ENCODE data around the gene APOD.

Gene APOD

DNA sequence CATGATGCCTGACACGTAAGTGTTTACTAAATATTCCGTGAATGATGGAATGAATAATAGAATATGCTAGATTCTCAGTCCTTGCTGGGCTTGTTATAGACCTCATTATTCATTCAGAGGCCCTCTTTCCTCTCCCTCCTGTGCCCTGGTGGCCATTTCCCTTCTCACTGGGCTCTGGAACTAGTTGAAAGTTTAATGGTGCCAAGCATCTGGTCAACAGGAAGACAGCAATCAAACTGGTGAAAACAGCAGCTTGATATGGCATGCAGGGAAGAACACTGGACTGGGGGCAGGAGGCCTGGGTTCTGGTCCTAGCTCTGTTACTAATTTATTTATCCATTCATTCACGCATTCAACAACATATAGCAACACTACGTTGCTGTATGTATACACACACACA lies 3.7 kb upstream of the APOD start:
- no peak for DNase-seq (ENCODE audit: low spot score)

DNA sequence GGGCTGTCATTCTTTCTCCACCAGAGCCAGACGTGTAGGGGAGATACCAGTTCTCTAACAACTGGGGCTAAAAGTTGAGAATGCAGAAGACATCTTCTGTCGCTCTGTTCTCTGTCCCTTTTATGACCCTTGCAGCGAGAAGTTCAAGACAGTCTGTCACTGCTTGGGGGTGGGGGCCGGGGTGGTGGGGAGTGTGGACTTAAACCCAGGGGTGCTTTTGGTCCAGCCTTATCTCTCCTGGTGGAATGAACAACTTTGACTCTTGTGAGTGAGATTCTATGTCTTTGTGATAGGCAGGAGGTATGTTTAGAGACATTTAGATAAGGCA lies 767 bp upstream of the APOD start:
- no peak for DNase-seq (ENCODE audit: low spot score)

DNA sequence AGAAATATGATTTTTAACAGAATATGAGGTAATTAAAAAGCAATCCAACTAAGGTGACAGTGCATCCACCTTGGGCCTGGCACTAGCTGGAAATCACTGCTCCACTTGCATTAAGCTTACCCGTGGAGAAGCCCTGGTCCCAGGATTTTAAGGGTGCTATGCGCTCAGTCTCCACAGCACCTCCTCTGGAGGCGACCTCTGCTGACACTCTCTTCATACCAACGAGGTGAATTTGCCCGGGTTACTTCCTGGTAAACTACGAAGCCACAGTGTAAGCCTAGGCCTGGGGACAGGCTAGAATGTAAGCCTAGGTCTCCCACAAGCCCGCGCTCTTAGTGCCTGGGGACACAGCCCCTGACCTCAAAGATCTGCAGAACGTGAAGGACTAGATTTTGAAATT lies 793 bp downstream of the APOD start:
- no peak for DNase-seq (ENCODE audit: low spot score)

DNA sequence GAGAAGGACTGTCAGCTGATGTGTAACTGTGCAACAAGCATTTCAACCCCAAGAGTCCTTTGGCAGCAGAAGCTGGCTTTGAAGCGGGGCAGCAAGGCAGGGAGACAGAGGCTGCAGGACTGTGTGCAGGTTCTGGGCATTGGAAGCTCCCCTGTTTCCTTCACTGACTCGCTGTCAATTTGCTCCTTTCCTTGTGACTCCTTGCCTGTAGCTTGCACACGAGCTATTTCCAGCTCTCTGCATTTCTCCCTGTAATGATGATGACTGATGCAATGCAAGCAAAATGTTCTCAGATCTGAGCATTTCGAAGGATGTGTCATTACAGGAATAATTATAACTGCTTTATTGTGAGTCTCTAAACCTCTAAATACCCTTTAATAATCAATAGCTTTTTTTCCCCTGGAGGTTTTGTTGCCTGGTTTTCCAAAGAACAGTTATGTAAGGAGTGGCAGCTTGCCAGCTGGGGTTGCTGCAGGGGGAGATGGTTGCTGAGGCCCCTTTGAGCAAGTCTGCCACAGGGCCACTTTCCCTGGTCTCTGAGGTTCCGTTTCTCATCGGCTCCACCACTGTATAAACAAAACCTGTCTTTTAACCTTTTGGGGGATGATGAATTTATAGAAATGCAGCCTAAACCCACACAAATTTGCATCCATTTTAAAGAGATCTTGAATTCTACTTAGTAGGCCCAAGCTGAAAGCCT lies 2.8 kb downstream of the APOD start:
- no peak for DNase-seq (ENCODE audit: low spot score)

DNA sequence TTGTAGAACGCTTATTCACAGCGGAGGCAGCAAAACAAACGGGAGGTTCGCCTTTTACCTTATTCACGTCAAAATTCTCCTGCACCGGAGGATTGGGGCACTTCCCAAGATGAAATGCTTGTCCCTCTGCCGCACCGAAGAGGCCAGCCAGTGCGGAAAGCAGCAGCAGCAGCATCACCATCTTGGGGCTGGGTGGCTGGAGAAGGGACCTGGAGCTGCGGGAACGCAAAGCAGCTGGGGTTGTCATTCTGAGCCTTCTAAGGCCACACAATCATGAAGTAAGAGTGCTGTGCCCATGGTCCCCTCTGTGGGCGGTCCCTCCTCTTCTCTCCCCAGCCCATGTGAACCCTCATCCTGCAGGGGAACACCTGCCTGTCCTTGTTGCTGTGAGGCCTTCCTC lies 4.5 kb downstream of the APOD start:
- DNase-seq (ENCODE audit: low spot score): no peak

DNA sequence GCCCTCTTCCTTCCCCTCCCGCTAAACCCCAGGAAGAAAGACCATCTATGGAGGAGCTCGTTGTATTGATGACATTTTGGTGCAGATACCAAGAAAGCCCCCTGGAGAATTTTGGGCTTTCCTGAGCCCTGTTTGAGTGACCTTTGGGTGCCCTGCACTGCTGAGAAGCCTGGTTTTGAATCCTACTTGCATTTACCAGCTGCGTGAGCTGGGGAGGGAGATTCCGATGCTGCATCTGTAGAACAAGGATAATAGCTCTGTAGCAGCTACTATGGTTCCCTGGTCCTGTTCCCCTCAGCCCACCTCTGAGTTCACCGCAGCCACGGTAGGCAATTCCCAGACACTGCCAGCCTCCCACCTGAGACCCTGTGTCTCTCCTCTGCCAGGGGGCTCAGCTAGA lies 5.2 kb downstream of the APOD start:
- no peak for DNase-seq (ENCODE audit: low spot score)

DNA sequence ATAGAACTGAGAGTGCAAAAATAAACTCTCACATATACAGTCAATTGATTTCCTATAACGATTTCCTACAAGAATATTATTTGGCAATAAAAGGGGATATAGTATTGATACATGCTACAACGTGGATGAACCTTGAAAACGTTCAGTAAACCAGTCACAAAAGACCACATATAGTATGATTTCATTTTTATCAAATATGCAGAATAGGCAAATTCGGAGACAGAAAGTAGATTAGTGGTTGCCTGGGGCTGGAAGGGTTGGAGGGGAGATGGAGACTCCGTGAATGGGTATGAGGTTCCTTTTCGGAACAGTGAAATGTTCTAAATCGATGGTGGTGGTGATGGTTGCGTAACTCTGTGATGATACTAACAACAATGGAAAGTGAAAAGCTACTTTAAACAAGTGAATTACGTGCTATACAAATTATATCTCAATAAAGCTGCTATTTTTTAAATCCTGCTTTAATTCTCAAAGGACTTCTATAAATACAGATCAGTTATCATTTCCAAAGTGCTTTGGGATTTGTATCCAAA lies 6.0 kb downstream of the APOD start:
- DNase-seq (ENCODE audit: low spot score): no peak

DNA sequence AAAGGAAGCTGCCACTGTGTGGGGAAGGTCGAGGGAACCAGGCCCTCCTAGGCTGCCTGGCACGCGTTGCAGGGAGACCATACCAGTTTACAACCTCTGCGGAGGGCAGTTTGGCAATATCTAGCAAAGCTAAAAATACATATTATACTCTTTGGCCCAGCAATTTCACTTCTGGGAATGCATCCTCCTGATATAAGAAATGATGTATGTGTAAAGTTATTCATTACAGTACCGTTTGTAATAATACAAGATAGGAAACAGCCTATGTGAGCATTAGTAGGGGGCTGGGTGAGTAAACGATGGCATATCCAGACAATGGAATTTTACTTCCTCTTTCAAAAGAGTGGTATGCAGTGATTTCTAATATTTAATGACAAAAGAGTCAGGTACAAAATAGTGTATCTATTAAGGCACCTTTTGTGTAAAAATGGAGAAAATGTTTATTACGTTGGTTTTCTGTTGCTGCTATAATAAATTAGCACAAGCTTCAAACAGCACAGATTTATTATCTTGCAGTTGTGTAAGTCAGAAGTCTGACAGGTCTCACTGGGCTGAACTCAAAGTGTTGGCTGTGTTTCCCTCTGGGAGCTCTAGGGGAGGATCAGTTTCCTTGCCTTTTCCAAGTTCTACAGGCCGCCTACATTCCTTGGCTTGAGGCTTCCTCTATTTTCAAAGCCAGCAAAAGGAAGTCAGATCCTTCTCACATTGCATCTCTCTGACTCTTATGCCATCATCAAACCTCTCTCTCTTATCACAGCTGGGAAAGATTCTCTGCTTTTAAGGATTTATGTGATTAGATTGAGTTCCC lies 9.0 kb downstream of the APOD start:
- no peak for DNase-seq (ENCODE audit: low spot score)

DNA sequence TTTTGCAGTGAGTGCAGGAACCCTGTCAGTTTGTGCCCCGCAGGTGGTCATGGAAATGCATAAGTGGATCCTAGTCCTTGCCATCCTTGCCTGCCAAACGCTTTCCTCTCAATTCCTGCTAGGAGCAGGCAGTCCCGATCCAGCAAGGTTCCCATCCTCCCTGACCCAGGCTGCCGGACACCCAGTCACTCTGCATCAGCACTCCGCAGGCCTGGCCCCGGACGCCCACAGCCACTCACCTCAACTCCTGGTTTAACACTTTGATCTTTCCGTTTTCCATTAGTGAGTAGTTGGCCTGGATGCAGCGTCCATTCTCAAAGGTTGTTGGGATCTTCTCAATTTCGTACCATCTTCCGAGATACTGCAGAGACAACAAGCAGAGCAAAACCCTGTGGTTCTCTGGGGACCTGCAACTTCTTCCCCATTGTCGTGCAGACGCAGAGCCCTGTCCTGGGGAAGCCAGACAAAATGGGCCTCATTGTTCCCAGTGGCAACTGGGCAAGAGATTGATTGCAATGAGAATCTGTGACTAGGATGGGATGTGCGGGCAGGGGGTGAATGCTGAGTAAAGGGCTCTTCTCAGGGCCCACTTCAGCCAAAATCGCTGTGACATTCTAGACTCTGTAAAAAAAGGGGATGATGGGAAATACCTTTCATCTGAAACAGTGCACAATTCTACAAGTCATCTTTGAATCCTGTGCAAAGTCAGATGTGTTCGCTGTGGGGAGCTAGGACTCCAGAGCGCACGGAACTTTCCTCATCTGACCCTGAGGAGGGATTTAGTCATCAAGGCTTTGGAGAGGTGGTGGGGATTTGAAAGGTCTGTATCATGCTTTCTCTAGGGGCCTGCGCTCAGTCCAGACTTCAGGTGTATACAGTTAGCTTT lies 9.9 kb downstream of the APOD start:
- no peak for DNase-seq (ENCODE audit: low spot score)

DNA sequence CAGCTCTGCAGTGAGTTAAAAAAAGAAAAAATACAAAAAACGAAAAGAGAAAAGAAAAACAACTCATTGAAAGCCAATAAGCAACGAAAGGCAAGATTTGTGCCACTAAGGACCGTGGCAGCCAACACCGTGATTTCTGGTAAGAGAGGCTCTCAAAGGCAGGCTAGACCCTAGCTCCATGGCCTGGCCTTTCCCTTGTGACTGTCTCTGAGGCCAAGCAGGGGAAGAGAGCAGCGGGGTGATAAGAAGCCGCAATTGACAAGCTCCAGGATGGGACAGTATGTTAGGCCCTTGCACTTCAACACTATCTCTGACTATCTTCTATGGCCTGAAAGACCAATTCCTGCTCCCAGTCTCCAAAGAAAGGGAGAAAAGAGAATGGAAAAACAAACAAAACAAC lies 12.4 kb downstream of the APOD start:
- DNase-seq (ENCODE audit: low spot score): no peak

DNA sequence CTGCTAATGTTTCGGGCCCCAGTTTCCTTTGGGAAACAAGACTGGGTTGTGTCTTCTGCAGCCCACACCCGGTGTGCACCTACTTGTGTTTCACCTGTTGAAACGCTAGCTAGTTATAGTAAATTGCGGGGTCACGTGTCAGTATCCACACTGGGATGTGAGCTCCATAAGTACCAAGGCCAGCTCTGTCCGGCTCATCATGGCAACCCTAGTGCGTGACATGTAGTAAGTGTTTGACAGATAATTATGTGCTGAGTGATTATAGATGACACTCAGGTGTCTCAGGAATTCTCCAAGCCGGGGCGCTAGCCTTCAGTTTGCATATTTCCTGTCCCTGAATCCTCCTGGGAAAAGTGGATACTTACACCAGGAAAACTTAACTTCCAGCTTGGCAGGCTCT lies 12.8 kb downstream of the APOD start:
- no peak for DNase-seq (ENCODE audit: low spot score)

DNA sequence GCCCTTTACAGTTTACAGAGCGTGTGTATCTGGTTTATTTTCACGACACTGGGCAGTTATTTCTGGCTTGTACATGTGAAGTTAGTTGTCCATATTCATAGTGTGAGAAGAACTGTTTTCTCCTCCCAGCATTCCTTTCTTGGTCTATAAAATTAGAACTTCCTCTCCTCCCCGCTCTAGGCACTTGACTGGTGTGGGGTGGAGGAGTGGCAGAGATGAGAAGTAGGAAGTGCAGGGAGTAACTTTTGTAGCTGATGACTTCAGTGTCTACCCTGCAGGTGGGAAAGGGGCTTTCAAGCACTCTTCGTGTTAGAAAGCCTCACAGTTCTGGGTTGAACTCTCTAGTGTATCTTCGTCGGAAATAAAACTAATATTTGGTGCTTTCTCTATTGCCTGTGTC lies 13.4 kb downstream of the APOD start:
- DNase-seq (ENCODE audit: low spot score): no peak

DNA sequence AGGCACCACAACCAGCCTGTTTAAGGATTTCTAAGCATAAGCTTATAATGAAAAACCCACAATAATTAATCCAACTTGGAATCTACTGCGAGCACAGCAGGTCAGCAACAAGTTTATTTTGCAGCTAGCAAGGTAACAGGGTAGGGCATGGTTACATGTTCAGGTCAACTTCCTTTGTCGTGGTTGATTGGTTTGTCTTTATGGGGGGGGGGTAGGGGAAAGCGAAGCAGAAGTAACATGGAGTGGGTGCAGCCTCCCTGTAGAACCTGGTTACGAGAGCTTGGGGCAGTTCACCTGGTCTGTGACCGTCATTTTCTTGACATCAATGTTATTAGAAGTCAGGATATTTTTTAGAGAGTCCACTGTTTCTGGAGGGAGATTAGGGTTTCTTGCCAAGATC lies 15.1 kb downstream of the APOD start:
- DNase-seq (ENCODE audit: low spot score): no peak

DNA sequence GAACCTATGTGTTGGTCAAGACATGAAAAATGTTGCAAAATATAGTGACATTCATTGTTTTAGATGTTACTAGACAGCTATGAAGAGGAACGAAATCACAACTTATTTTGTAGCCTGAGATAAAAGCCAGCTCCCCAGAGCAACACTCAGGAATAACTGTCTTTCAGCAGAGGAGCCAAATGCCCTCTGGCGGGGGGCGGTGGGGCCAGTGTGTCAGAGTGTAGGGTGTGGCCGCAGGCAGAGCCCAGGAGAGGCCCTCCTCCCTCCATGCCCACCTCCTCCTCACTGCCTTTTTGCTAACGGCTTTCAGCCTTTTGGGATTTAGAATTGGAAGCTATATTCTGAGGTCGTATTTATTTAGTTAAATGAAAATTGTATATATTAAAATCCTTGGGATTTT lies 16.9 kb downstream of the APOD start:
- no peak for DNase-seq (ENCODE audit: low spot score)

DNA sequence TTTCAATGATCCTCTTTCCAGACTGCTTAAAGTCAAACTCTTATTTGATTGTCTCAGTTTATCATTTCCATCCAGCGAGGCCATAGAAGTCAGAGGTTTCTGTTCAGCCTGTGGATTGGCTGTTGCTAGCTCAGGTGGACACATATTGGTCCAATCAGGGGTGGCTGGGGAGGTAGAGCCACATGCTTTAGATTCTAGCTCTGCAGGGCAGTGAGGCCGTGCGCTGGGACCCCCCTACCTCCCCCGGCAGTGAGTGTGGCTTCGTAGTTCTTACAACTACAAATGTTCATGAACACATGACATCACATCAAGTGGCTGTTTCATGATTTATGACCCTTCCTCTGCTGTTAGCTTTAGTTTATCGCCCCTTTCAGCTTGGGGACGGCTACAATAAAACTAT lies 18.0 kb downstream of the APOD start:
- DNase-seq (ENCODE audit: low spot score): no peak

DNA sequence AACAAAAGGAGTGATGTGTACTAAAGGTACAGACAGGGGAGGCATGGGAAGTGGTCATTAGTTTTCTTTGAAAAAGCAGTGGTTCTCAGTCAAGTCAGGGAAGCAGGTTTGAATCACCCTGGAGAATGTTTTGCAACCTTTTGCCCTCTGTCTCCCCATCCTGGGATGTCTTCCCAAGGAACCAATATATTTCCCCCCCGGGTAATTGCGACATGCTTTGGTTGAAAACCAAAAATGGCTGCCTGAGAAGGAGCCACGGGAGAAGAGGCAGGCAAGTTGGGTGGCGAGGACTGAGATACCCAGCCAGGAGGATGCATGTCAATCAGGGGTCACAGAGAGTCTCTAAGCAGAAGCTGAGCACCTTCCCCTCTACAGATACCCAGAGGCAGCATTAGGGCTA lies 20.4 kb downstream of the APOD start:
- no peak for DNase-seq (ENCODE audit: low spot score)

DNA sequence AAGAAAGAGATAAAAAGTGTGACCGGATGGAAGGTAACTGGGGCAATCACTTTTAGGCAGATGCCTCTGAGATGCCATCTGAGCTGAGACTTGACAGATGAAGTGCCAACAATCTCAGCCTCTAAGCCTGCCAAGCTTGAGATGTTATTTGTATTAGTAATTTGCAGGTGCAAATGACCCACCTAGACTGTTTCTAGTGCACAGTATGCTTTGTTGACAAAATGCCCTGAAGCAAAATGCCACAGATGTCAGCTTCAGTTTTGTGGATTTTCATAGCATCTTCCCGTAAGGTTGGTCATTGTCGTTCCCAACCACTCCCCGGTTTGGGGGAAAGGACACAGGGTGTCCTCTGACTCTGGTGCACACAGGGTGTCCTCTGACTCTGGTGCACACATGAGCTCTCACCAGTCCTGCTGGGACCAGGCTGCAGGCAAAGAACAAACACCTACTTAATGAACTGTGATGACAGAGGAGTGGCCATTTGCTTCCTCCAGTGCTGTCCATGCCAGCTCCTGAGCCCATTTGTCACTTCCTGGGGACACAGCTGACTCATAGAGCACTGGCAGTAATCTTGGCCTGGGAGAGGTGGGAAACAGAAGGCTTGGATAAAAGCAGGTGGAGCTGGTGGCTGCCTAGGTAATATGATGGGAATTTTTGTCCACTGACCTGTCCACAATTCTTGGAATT lies 23.9 kb downstream of the APOD start:
- DNase-seq (ENCODE audit: low spot score): no peak

DNA sequence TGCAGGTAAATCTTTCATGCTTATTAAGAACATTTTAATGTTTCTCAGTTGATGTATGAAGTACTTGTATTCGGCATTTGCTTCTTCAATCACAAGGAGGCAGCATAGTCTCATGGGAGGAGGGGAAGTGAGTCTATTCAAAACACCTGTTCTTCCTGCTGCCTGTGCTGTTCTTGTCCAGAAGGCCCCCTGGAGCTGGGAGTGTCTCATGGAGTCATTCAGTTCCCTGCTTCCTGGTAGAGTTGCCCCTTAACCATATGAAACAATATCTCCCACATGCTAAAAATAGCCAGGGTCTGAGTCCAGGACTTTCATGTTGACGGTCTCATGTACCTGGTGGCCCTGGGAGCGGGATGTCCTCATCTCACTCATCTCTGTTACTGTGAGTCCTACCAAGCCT lies 25.1 kb downstream of the APOD start:
- peak; percentile 67 for DNase-seq (ENCODE audit: low spot score)

DNA sequence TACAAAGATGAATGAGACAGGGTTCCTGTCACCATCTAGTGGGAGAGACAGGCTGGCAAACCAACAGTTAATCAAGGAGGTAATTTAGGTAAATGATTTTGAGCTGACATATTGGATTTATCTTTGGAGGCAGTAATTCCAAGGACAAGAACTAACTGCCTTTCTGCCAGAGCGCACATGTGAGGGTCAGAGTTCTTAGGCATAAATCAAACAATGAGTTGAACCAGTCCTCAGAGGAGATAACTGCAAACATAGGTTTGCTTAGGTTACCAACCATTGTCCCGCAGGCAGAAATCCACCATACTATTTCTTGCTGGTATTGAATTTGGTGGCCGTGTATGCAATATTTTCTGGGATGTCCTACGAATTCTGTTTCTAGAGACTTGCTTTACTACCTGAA lies 26.4 kb downstream of the APOD start:
- no peak for DNase-seq (ENCODE audit: low spot score)

DNA sequence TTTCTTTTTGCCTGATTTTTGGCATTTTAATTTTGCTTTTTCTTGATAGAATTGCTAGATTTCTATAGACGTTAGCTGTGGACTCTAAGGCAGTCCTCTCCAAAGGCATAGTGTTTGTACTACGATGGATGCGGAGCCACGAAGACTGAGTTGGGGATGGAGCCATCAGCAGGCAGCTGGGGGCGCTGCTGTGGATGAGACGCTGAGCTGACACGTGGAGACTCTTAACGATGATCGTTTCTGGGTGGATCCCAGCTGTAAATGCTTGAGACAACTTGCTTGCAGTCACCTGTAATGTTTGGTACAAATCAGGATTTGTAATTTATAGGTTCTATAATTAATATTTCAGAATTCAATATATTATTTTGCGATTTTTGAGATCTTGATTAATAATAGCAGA lies 27.4 kb downstream of the APOD start:
- DNase-seq (ENCODE audit: low spot score): peak; percentile 36

DNA sequence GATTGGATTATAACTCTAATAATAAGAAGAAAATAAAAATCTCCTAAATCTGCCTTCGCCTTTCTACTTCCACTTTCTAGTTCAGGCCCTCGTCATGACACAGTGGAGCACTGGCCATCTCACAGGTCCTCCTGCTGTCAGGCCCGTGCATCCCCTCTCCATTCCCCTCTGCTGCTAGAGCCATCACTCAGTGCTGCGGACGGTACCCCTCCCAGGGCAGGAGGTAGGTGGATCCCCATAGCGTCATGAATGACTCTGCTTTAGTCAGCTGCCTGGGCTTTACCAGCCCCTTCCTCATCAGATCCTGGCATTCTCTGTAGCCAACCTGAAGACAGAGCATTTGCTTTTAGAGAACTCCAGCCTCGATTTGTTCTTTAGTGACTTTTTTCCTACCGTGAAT lies 28.6 kb downstream of the APOD start:
- no peak for DNase-seq (ENCODE audit: low spot score)

DNA sequence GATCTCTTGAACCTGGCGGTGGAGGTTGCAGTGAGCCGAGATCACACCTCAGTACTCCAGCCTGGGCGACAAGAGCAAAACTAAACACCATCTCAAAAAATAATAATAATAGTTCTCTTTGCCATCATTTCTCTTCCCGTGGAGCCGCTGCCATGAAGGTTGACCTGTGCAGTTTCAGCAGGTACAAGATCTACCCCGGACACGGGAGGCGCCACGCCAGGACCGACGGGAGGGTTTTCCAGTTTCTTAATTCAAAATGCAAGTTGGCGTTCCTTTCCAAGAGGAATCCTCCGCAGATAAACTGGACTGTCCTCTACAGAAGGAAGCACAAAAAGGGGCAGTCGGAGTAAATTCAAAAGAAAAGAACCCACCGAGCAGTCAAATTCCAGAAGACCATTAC lies 29.3 kb downstream of the APOD start:
- no peak for DNase-seq (ENCODE audit: low spot score)
